GM12874 (cell line): ENCODE results near the gene MTX3.

Experiments
- TF ChIP-seq, protein P1 (sequence below): IDR thresholded peaks from 2 replicates; pipeline ENCODE4 v1.5.1; 2011; ENCODE audit warnings: low read depth, mild to moderate bottlenecking, control low read depth, low read length, moderate library complexity; ENCODE audit not compliant: insufficient read depth

Gene MTX3, protein sequence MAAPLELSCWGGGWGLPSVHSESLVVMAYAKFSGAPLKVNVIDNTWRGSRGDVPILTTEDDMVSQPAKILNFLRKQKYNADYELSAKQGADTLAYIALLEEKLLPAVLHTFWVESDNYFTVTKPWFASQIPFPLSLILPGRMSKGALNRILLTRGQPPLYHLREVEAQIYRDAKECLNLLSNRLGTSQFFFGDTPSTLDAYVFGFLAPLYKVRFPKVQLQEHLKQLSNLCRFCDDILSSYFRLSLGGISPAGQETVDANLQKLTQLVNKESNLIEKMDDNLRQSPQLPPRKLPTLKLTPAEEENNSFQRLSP

DNA sequence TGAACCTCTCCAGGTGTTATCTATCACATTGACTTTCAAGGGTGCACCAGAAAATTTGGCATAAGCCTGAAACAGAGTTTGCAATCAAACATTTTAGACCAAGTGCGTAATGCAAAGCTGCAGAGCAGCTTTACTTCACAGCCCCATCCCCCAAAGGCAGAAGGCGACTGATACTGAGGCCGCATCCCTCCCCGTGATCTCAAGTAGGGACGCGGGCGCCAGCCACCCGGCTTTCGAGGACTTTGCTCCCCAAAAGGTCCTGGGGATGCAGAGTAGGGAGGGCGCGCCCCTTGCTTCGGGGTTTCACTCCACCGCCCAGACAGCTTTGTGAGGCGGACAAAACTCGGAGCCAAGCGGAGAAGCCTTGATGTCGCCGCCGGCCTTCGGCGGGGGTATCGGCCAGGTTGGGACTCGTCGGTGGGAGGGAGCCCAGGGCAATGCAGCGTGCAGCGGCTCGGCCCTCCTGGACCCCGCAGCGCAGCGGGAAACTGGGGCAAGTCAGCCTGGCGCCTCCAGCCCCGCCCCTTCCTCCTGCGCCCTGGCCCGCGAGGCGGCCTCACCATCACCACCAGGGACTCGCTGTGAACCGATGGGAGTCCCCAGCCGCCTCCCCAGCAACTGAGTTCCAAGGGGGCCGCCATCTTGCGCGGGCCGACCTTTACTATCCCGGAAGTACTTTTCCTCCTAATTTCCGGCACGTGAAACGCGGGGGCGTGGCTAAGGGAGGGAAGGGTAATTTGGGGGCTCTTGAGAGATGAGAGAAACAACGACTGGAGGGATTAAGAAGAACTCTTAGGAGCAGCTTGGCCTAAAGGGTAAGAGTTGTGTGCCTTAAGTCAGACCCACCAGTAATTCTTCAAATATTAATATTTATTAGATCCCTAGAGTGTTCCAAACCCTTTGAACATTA is at the start of gene MTX3:
Gene MTX3, minus strand, starts transcription at position 665 of the 910 bp plus-strand sequence. Its CDS starts 24 bp downstream, at position 641.
- TF ChIP-seq, protein P1, sequence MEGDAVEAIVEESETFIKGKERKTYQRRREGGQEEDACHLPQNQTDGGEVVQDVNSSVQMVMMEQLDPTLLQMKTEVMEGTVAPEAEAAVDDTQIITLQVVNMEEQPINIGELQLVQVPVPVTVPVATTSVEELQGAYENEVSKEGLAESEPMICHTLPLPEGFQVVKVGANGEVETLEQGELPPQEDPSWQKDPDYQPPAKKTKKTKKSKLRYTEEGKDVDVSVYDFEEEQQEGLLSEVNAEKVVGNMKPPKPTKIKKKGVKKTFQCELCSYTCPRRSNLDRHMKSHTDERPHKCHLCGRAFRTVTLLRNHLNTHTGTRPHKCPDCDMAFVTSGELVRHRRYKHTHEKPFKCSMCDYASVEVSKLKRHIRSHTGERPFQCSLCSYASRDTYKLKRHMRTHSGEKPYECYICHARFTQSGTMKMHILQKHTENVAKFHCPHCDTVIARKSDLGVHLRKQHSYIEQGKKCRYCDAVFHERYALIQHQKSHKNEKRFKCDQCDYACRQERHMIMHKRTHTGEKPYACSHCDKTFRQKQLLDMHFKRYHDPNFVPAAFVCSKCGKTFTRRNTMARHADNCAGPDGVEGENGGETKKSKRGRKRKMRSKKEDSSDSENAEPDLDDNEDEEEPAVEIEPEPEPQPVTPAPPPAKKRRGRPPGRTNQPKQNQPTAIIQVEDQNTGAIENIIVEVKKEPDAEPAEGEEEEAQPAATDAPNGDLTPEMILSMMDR: no peak

DNA sequence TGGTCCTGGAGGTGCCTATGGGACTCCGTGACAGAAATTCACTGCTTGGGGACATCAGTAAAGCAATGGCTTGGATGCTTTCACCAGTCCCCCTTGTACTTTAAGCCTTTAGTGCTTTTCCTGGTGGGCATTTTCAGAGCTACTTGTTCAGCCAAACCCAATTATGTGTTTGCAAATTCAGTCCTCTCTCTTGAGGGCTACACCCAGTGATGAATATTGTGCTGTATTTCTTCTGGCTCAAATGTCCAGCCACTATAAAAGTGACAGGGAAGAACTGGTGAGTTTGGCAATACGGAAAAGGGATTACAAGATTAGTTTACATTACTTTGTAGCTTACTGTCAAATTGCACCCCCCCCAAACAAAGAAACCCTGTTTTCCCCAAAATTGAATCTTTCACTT is 48.6 kb upstream of the MTX3 start:
- TF ChIP-seq, protein P1: no peak

DNA sequence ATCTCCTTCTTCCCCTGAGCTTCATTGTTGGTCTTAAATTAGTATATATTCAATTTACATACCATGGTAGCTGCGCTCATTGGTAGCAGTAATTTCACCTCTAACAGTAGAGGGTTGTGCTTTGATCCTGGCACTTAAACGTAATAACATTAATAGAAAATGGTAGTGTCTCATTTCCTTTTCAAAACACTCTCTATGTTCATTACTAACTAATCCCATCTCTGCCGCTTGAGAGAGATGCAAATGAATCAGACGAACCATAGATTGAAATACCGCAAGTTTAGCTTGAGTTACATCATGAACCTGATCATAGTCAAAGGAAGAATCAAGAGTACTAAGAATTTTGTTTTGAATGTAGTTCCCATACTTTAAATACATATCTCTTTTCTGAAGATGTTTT is 46.3 kb upstream of the MTX3 start:
- TF ChIP-seq, protein P1: no peak

DNA sequence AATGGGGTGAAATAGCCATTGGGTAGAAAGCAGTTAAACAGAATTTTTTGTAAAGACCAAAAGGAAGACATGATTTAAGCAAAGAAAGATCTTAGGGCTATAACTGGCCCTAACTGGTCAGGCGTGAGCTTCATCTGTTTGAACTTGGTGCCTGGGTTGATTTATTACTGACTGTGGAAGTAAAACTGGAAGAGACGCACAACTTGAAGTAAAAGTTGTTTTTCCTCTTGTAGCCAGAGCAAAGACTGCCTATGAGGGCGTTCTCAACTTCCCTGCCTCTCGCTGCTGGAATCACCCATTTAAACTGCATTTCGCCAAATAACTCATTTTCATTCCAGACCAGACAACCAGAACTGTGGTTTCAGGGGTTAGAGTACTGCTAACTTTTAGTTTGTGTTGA is 45.6 kb upstream of the MTX3 start:
- TF ChIP-seq, protein P1: no peak

DNA sequence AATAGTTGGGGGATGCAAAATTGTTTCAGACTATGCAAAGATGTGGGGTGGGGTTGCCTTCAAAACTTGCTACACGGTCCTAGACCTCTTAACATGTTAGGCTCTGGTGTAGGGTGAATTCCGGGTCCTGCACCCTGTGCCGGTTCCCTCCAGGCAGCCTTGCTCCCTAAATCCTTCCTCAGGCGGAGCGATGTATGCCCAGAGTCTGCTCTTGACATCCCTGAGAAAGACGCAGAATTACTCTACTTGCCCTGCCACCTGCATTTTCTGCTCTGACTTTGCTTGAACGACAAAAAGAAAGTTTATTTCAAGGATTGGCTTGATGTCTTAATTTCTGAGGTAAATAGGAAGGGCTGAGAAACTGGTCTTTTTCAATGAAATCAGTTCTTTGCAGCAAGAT is 44.8 kb upstream of the MTX3 start:
- TF ChIP-seq, protein P1: no peak

DNA sequence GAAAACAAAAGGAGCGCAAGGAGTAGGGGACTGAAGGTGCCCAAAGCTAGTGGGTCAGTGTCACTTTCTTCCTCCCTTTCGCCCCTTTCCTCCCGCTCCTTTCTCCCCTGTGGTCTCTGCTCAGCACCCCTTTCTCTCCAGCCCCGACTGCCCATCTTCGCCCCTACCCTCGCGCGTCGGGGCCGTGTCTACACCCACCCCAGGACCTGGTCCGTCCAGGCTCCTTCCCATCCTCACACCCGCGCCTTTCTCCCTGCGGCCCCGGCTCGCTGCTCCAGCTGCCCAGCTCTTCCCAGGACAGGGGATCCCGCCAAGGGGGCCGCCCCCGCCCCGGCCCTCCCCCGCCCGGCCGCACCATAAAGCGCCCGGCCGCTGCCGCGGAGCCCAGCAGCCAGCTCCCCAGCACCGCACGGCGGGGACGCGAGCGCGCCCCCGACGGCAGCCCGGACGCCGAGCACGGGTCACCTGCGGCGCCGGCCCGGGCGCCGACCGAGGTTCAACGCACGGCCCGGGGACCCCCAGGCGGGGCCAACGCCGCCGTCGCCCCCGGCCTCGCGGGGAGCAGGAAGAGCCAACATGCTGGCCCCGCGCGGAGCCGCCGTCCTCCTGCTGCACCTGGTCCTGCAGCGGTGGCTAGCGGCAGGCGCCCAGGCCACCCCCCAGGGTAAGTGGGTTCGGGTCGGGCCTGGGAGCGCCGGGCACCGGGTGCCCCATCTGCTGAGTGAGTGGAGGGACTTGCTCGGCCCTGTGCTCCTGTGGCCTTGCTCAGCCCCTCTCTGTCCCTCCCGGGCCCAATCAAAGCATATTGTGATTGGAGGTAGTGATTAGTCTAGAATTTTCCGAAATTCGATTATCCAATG is 44.1 kb upstream of the MTX3 start, which contains the start of gene THBS4:
Gene THBS4, plus strand, starts transcription at position 387 of the 860 bp plus-strand sequence. Its CDS starts 190 bp downstream, at position 577.
- TF ChIP-seq, protein P1: no peak

DNA sequence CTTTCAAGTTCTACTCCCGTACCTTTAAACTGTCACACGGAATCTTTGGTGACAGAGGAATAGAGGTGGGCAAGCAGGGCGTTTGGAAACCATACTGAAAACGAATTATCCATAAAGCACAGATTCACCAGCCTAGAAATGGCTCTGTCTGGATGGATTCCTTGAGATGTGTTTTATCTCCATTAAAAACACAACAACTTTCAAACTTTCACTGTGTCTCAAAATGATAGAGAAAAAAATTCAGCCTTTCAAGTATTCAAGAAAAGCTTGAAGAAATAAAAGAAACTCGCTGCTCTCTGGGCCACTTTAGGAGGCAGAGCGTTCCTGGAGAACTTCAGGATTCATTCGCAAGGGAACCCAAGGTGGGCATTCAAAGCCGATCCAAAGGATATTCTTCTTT is 43.5 kb upstream of the MTX3 start:
- TF ChIP-seq, protein P1: no peak
